Measurements from ENCODE around the gene PPP1R9A.

Gene PPP1R9A

DNA sequence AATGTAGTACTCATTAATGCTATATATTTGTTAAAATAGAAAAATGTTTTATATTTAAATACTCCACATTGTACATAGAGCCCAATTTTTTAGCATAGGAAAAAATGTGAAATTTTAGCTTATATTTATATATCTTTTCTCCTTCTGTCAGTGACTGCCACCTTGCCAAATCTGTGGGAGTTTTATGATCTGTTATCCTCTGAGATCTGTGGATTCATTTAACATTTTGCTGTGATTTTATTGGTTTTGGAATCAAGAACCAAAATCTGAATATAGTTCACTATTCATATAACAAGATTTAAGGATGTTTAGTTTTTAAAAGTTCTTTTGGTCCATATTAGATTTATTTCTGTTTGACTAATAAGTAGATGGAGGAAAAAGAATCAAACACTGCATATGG, 127.9 kb downstream of the PPP1R9A start:
- POLR2A ChIA-PET, result no interaction called here
- CTCF ChIA-PET, result no interaction called here
- no peak for DNase-seq (ENCODE audit: extremely low spot score)
- TF ChIP-seq FOXM1 (IDR thresholded peaks at IDR 0.05; ENCODE audit: borderline replicate concordance) (no peak), SUZ12 (IDR thresholded peaks at IDR 0.05) (no peak)

DNA sequence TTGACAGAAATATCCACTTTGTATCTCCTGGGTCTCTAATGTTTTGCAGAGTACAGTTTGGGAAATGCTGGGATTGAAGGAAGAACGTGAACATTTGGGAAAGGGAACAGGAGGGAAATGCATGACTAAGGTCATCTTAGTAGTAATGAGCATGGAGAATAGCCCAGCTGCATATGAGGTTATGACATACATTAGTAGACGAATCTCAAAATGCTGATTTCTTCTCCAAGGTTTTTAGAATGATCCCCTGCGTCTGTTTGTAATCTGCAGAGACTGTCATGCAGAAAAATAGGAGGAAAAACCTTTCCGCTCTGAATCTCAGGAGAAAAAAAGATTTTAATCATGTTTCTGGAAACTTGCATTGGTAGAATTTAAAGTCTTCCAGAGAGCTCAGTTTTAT, 133.6 kb downstream of the PPP1R9A start:
- CTCF ChIA-PET, result no interaction called here
- DNase-seq (ENCODE audit: extremely low spot score), result no peak
- POLR2A ChIA-PET, result no interaction called here
- TF ChIP-seq FOXA1 (IDR thresholded peaks at IDR 0.05) (no peak), NFRKB (IDR thresholded peaks at IDR 0.05) (no peak)

DNA sequence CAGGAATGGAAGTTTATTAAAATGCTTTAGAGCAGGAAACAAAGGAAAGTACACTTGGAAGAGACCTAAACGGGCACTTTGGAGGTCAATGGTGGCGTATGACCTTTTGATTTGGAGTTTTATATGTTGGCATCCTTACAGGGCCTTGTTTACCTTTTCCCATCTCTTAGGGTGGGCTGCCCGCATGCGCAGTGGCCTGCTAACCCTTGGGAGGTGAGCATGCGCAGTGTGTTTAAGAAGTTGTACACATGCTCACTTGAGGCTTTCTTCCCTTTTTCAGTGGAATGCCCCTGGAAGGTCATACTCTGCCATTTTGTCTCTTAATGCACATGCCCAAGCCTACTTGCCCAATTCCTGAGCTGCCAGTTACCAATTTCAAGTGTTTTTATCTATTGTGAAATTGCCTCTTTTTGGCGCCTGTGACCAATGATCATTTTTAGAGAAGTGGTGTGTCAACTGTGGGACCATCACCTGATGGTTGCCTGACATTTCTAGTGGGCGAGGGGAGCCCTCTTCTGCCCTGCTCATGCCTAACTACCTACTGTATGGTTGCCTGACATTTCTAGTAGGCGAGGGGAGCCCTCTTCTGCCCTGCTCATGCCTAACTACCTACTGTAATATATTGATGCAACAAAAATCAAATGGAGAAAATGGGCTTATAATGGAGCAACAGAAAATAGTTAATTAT, 138.0 kb downstream of the PPP1R9A start:
- ChIA-PET CTCF (no interaction called here), POLR2A (no interaction called here)
- DNase-seq (ENCODE audit: extremely low spot score), result no peak
- TF ChIP-seq ELF4 (IDR thresholded peaks at IDR 0.05) (no peak), CTBP1 (IDR thresholded peaks at IDR 0.05; ENCODE audit: borderline replicate concordance) (no peak), HDGF (IDR thresholded peaks at IDR 0.05; ENCODE audit: borderline replicate concordance) (no peak), LEF1 (IDR thresholded peaks at IDR 0.05; ENCODE audit: borderline replicate concordance) (no peak), FOXA1 (IDR thresholded peaks at IDR 0.05) (no peak), NFRKB (IDR thresholded peaks at IDR 0.05) (no peak), SUZ12 (IDR thresholded peaks at IDR 0.05) (no peak), SP1 (IDR thresholded peaks at IDR 0.05) (no peak), TARDBP (IDR thresholded peaks at IDR 0.05) (no peak), ZNF384 (IDR thresholded peaks at IDR 0.05) (no peak), FOXM1 (IDR thresholded peaks at IDR 0.05; ENCODE audit: borderline replicate concordance) (no peak), L3MBTL2 (conservative IDR thresholded peaks at IDR 0.05) (no peak), BHLHE40 (IDR thresholded peaks at IDR 0.05; ENCODE audit: borderline replicate concordance) (no peak), ARNT (IDR thresholded peaks at IDR 0.05) (no peak)

DNA sequence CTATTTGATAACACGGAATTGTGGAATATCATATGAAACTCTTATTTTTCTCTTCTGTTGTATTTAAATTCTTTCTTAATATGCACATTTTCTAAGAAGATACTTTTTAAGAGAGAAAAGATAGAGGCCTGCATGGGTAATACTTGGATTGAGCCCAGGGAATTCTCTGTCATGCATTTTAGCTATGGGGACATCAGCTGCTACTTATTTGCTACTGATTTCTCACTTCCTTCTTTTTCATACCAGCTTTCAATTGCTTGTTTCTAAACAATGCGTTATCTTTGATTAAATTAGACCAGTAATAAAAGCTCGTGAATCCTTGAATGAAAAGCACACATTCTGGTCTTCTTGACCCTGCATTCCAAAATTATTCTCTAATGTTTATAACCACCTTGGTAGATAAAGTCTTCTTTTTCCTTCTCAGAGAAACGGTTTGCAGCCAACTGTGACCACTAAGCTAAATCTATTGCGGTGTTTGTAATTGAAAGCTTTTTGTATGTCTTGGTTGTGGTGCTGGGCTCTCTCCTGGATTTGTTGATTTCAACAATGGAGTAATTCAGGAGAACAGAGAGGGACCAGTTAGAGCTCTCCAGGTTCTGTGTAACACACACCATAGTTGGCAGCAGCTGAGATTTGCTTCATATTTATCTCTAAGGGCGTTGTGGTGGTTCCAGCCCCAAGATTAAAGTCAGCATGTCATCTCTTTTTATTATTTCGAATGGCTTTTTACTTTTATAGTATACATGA, 139.3 kb downstream of the PPP1R9A start:
- TF ChIP-seq NFRKB (IDR thresholded peaks at IDR 0.05) (no peak), ARNT (IDR thresholded peaks at IDR 0.05) (no peak), FOXA1 (IDR thresholded peaks at IDR 0.05) (no peak), HDGF (IDR thresholded peaks at IDR 0.05; ENCODE audit: borderline replicate concordance) (no peak), LEF1 (IDR thresholded peaks at IDR 0.05; ENCODE audit: borderline replicate concordance) (no peak)
- TF ChIP-seq, protein P1, sequence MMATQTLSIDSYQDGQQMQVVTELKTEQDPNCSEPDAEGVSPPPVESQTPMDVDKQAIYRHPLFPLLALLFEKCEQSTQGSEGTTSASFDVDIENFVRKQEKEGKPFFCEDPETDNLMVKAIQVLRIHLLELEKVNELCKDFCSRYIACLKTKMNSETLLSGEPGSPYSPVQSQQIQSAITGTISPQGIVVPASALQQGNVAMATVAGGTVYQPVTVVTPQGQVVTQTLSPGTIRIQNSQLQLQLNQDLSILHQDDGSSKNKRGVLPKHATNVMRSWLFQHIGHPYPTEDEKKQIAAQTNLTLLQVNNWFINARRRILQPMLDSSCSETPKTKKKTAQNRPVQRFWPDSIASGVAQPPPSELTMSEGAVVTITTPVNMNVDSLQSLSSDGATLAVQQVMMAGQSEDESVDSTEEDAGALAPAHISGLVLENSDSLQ (IDR thresholded peaks at IDR 0.05), result no peak
- DNase-seq (ENCODE audit: extremely low spot score), result no peak
- ChIA-PET POLR2A (no interaction called here), CTCF (interaction anchor here (1.2 kb wide), 1 partner anchor 597 kb away, joined by 6 read pairs; no protein-coding TSS in a partner anchor)

DNA sequence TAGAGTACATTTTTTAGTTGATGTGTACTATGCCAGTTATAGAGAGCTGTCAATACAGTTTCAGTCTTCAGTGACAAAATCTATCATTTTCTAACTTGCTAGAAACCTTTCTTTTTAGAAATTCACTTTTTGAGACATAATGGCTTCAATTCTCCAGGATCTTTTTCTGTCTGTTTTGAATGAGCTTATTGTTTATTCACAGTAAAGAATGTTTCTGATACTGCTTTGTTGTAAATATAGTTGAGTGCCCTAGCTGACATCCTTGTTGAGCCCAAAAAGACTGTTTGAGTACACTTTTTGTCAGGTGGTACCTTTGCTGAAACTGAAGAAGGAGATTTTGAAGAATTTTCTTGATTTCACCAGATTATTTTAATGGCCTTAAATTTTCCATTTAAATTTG, 139.9 kb downstream of the PPP1R9A start:
- ChIA-PET POLR2A (no interaction called here), CTCF (interaction anchor here (1.2 kb wide), 1 partner anchor 598 kb away, joined by 6 read pairs; no protein-coding TSS in a partner anchor)
- no peak for DNase-seq (ENCODE audit: extremely low spot score)
- TF ChIP-seq SUZ12 (IDR thresholded peaks at IDR 0.05) (no peak), FOXK2 (IDR thresholded peaks at IDR 0.05) (no peak), ZNF384 (IDR thresholded peaks at IDR 0.05) (no peak), NFRKB (IDR thresholded peaks at IDR 0.05) (no peak), HDGF (IDR thresholded peaks at IDR 0.05; ENCODE audit: borderline replicate concordance) (no peak), CTBP1 (IDR thresholded peaks at IDR 0.05; ENCODE audit: borderline replicate concordance) (no peak), FOXA1 (IDR thresholded peaks at IDR 0.05) (no peak), TARDBP (IDR thresholded peaks at IDR 0.05) (no peak), FOXM1 (IDR thresholded peaks at IDR 0.05; ENCODE audit: borderline replicate concordance) (no peak)

DNA sequence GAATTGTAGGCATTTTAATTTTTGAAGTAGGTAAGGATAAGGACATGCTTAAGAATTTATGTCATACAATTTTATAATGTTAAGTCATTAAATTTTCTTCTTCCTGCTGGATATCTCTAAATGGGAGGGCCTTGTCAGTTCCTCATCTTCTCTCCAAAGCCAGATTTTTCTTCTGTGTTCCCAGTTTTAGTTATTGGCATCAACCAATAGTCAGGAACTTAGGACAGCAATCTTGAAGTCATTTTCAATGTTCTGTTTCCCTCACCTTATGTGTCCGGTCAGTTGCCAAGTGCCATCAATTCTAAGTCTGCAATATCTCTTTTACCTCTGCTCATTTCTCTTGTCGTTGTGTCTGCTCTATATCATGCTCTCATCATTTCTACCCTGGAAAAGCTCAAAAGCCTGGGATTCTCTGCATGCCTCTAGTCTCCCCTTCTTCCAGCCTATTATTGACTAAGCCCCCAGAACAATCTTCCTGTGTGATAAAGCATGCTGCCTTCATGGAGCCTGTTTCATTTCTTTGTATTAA, 145.2 kb downstream of the PPP1R9A start:
- ChIA-PET POLR2A (no interaction called here), CTCF (no interaction called here)
- TF ChIP-seq FOXM1 (IDR thresholded peaks at IDR 0.05; ENCODE audit: borderline replicate concordance) (no peak), FOXK2 (IDR thresholded peaks at IDR 0.05) (no peak), CTBP1 (IDR thresholded peaks at IDR 0.05; ENCODE audit: borderline replicate concordance) (no peak), ZNF384 (IDR thresholded peaks at IDR 0.05) (no peak), LEF1 (IDR thresholded peaks at IDR 0.05; ENCODE audit: borderline replicate concordance) (no peak), L3MBTL2 (conservative IDR thresholded peaks at IDR 0.05) (no peak), NFRKB (IDR thresholded peaks at IDR 0.05) (no peak), TARDBP (IDR thresholded peaks at IDR 0.05) (no peak), SP1 (IDR thresholded peaks at IDR 0.05) (no peak), ARNT (IDR thresholded peaks at IDR 0.05) (no peak), FOXA1 (IDR thresholded peaks at IDR 0.05) (no peak), ELF4 (IDR thresholded peaks at IDR 0.05) (no peak), HDGF (IDR thresholded peaks at IDR 0.05; ENCODE audit: borderline replicate concordance) (no peak), SUZ12 (IDR thresholded peaks at IDR 0.05) (no peak), BHLHE40 (IDR thresholded peaks at IDR 0.05; ENCODE audit: borderline replicate concordance) (no peak)
- TF ChIP-seq, protein P1 (IDR thresholded peaks at IDR 0.05), result no peak
- no peak for DNase-seq (ENCODE audit: extremely low spot score)

DNA sequence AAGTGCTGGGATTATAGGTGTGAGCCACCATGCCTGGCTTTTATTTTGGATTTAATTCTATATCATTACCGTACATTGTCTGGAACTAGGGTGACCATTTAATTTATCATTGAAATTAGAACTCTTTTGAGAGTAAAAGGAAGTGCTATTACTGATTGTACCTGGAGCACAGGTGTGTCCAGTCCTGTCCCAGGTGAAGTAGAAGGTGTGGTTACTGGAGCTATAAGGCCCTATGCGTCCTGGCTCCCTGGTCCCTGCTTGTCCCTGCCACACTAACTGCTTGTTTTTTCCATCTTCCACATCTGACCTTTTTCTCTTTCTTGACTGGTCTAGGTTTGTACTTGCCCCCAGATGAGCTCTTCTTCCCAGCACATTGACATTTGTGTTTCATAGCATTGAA, 147.0 kb downstream of the PPP1R9A start:
- no peak for TF ChIP-seq FOXA1 (IDR thresholded peaks at IDR 0.05)
- no peak for TF ChIP-seq NFRKB (IDR thresholded peaks at IDR 0.05)
- TF ChIP-seq SP1 (IDR thresholded peaks at IDR 0.05), result no peak
- ChIA-PET CTCF (interaction anchor here (0.6 kb wide), 2 partner anchors 142 to 423 kb away, joined by 5 to 6 read pairs; no protein-coding TSS in a partner anchor), POLR2A (no interaction called here)
- DNase-seq (ENCODE audit: extremely low spot score), result no peak

All from HEK293T (cell line).